DOHH2 (cell line): ENCODE measurements around the gene EFCAB5.

Experiments used
- EZH2phosphoT487 ChIP-seq: fragments of 200-600 bp; sonication (generic); IDR thresholded peaks from 2 replicates; pipeline ENCODE4 v1.6.1; 2017; ENCODE audit warnings: borderline replicate concordance, mild to moderate bottlenecking, antibody characterized with exemption, low read length, moderate library complexity, mixed read lengths
- TF ChIP-seq, protein P1 (sequence below): fragments of 200-600 bp; sonication (generic); IDR thresholded peaks from one replicate; pipeline ENCODE4 v1.5.1; 2014; ENCODE audit warnings: antibody characterized with exemption, mild to moderate bottlenecking, low read depth, low read length; ENCODE audit not compliant: poor library complexity, severe bottlenecking

DNA sequence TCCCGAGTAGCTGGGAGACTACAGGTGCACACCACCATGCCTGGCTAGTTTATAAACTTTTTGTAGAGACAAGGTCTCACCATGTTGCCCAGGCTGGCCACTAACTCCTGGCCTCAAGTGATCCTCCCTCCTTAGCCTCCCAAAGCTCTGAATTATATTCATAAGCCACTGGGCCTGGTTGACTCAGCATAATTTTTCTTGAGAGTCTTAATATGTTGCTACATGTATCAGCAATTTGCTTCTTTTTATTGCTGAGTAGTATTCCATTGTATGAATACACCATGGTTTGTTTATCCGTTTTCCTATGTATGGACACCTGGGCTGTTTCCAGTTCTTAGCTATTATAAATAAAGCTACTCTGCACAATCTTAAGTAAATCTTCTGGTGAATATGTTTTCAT lies 132.8 kb downstream of the EFCAB5 start:
- TF ChIP-seq, protein P1, sequence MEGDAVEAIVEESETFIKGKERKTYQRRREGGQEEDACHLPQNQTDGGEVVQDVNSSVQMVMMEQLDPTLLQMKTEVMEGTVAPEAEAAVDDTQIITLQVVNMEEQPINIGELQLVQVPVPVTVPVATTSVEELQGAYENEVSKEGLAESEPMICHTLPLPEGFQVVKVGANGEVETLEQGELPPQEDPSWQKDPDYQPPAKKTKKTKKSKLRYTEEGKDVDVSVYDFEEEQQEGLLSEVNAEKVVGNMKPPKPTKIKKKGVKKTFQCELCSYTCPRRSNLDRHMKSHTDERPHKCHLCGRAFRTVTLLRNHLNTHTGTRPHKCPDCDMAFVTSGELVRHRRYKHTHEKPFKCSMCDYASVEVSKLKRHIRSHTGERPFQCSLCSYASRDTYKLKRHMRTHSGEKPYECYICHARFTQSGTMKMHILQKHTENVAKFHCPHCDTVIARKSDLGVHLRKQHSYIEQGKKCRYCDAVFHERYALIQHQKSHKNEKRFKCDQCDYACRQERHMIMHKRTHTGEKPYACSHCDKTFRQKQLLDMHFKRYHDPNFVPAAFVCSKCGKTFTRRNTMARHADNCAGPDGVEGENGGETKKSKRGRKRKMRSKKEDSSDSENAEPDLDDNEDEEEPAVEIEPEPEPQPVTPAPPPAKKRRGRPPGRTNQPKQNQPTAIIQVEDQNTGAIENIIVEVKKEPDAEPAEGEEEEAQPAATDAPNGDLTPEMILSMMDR, result no peak
- TF ChIP-seq EZH2phosphoT487, result no peak
